PFSK-1 (cell line): Measurements from ENCODE around the gene TCEAL2.

Experiments
- POLR2AphosphoS5 ChIP-seq: IDR thresholded peaks from 2 replicates; pipeline ENCODE4 v1.6.1; 2012; ENCODE audit warnings: low read depth, mild to moderate bottlenecking, control low read depth, low read length, moderate library complexity
- TAF1 ChIP-seq: IDR thresholded peaks from 2 replicates; pipeline ENCODE4 v1.6.1; 2012; ENCODE audit warnings: low read length, control low read depth, borderline replicate concordance; ENCODE audit not compliant: insufficient read depth
- TF ChIP-seq, protein P1 (sequence below), 2 experiments: IDR thresholded peaks; 2 replicates each; pipeline versions ENCODE4 v1.6.1 to v1.8.0; 2011 to 2012; ENCODE audit warnings: low read depth in 2 of 2, low read length in 2 of 2, control low read depth in 1 of 2, inconsistent platforms in 1 of 2, mild to moderate bottlenecking in 1 of 2, moderate library complexity in 1 of 2; ENCODE audit not compliant: insufficient read depth in 1 of 2

DNA sequence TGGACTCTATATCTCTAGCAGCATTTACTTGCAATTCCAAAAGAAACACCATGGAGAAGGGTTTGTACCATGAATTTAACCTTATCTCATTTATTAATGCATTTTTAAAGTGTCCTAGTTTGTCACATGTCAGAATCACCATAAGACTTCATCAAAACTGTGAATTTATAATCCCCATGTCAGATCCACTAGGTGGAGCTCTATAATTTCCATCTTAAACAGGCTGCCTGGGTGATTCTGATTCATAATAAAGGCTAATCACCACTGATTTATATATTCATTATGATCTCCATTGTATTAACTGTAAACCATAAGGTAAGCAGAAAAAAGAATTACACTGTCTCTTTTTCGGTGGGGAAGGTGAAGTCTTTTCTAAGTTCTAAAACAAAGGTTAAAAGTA is 4.0 kb downstream of the TCEAL2 start:
- no peak for TF ChIP-seq POLR2AphosphoS5
- no peak for TF ChIP-seq TAF1
- TF ChIP-seq, protein P1, sequence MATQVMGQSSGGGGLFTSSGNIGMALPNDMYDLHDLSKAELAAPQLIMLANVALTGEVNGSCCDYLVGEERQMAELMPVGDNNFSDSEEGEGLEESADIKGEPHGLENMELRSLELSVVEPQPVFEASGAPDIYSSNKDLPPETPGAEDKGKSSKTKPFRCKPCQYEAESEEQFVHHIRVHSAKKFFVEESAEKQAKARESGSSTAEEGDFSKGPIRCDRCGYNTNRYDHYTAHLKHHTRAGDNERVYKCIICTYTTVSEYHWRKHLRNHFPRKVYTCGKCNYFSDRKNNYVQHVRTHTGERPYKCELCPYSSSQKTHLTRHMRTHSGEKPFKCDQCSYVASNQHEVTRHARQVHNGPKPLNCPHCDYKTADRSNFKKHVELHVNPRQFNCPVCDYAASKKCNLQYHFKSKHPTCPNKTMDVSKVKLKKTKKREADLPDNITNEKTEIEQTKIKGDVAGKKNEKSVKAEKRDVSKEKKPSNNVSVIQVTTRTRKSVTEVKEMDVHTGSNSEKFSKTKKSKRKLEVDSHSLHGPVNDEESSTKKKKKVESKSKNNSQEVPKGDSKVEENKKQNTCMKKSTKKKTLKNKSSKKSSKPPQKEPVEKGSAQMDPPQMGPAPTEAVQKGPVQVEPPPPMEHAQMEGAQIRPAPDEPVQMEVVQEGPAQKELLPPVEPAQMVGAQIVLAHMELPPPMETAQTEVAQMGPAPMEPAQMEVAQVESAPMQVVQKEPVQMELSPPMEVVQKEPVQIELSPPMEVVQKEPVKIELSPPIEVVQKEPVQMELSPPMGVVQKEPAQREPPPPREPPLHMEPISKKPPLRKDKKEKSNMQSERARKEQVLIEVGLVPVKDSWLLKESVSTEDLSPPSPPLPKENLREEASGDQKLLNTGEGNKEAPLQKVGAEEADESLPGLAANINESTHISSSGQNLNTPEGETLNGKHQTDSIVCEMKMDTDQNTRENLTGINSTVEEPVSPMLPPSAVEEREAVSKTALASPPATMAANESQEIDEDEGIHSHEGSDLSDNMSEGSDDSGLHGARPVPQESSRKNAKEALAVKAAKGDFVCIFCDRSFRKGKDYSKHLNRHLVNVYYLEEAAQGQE (IDR thresholded peaks at IDR 0.05; ENCODE audit: insufficient read depth in 1 of 2, low read depth in 2 of 2, low read length in 2 of 2): no peak
